AG09319 (cell line): ENCODE data around the gene NOS3.

Experiments used
- DNase-seq: peaks from one replicate; pipeline ENCODE4 v3.0.0-alpha.2; 2010; ENCODE audit warnings: low read depth; ENCODE audit errors: extremely low read depth
- CTCF ChIP-seq: IDR thresholded peaks from 2 replicates; pipeline ENCODE4 v1.5.1; 2011; ENCODE audit warnings: low read depth, mild to moderate bottlenecking, inconsistent platforms, low read length, moderate library complexity

NOS3 gene

GRCh38 chr7:150990416-150991186 is at the start of gene NOS3:
TSS of gene NOS3 (plus strand) at chr7:150991017. CDS start at chr7:150993804, 2,787 bp downstream.
- TF ChIP-seq CTCF, result no peak
- DNase-seq, result no peak

GRCh38 chr7:150941351-150942000 is 49.3 kb upstream of the NOS3 start:
- no peak for TF ChIP-seq CTCF
- no peak for DNase-seq

- DNase-seq, result no peak
- no peak for TF ChIP-seq CTCF
Observed at GRCh38 chr7:150942001-150942590, 48.7 kb upstream of the NOS3 start.

GRCh38 chr7:150942591-150943452 is 48.0 kb upstream of the NOS3 start:
- DNase-seq, result no peak
- no peak for TF ChIP-seq CTCF

- DNase-seq, result no peak
- no peak for TF ChIP-seq CTCF
Observed at GRCh38 chr7:150943453-150943814, 47.4 kb upstream of the NOS3 start.

- no peak for TF ChIP-seq CTCF
Observed at GRCh38 chr7:150944066-150945042, 46.5 kb upstream of the NOS3 start.

More at GRCh38 chr7:150944066-150945042, 46.5 kb upstream of the NOS3 start:
- no peak for DNase-seq
